Gastrocnemius medialis (tissue), 4 donors: ENCODE results near the gene PARP15. TPM values are rescaled to one million over a fixed set of nuclear protein-coding genes. Genes with fewer than 3 reads are reported as not detected.
A peak's percentile ranks its signal among the peaks of the same experiment; 100 is the strongest.
"Not testable (repeated sequence)": the region's sequence is repeated elsewhere in the genome, so short reads cannot be mapped to it uniquely, and the experiment has no call there.

Experiments
- ATAC-seq, 2 donors: fragments of 150-250 bp; one replicate each; pipeline ENCODE4 v1.9.1; 2016
- DNase-seq, 2 donors: peaks; one replicate each; pipeline ENCODE4 v3.0.0-alpha.2; 2019
- H3K27ac ChIP-seq, 4 donors: fragments of 200-600 bp; sonication (generic); 1 replicate in 1 of 4; 2 replicates in 3 of 4; pipeline ENCODE4 v1.5.1; 2016 to 2018; ENCODE audit warnings: mild to moderate bottlenecking in 2 of 4, moderate library complexity in 1 of 4
- H3K27me3 ChIP-seq, 3 donors: fragments of 200-600 bp; sonication (generic) in 2 of 3; 1 replicate in 1 of 3; 2 replicates in 2 of 3; pipeline versions ENCODE4 v1.5.1 to v1.6.0; 2016 to 2019; ENCODE audit warnings: mild to moderate bottlenecking in 1 of 3, moderate library complexity in 1 of 3
- H3K36me3 ChIP-seq, 2 donors: fragments of 200-600 bp; sonication (generic) in 1 of 2; one replicate each; pipeline ENCODE4 v1.5.1; 2017 to 2018
- H3K4me1 ChIP-seq, 2 donors: fragments of 200-600 bp; sonication (generic) in 1 of 2; one replicate each; pipeline ENCODE4 v1.5.1; 2016 to 2017; ENCODE audit warnings: mild to moderate bottlenecking in 2 of 2
- H3K4me3 ChIP-seq, 4 donors: fragments of 200-600 bp; sonication (generic) in 3 of 4; 1 replicate in 1 of 4; 2 replicates in 3 of 4; pipeline ENCODE4 v1.5.1; 2016 to 2019; ENCODE audit warnings: mild to moderate bottlenecking in 2 of 4
- H3K9me3 ChIP-seq, 3 donors: fragments of 200-600 bp; sonication (generic) in 2 of 3; 1 replicate in 1 of 3; 2 replicates in 2 of 3; pipeline ENCODE4 v1.5.1; 2016 to 2019
- POLR2A ChIP-seq, 2 donors: fragments of 450-650 bp; IDR thresholded peaks; one replicate each; pipeline ENCODE4 v1.6.1; 2017; ENCODE audit warnings: antibody characterized with exemption in 2 of 2, mild to moderate bottlenecking in 2 of 2, moderate library complexity in 2 of 2
- in situ Hi-C, 4 donors: fragments of 200-750 bp; cut with MboI; loops; one replicate each; pipeline versions ENCODE4 v1.15.0 to v1.8.0; 2017; ENCODE audit warnings: low sequenced_read_pairs in 4 of 4
- intact Hi-C: fragments of 100-400 bp; cut with DNase I; formaldehyde crosslinking; loops from one replicate; pipeline ENCODE4 v1.15.1; 2023; ENCODE audit warnings: low total_unique reads
- total RNA-seq, 4 donors: library from RNA; depleted of rRNA; stranded (reverse); fragments of >200 nt; gene quantifications; one replicate each; pipeline versions ENCODE4 v1.1.0 to v1.2.3, GENCODE V29; 2016
- TF ChIP-seq, protein P1 (sequence below), 5 experiments: fragments of 450-650 bp in 3 of 5; fragments of 200-600 bp in 2 of 5; sonication (generic) in 2 of 5; IDR thresholded peaks in 4 of 5; conservative IDR thresholded peaks in 1 of 5; 1 replicate in 4 of 5; 2 replicates in 1 of 5; pipeline ENCODE4 v1.5.1; 2016 to 2019; ENCODE audit warnings: antibody characterized with exemption in 5 of 5, mild to moderate bottlenecking in 3 of 5, moderate library complexity in 3 of 5

The PARP15 gene
- total RNA-seq, 4 donors from 2014 or later = 0.16 to 0.51 TPM; not detected in 2

GRCh38 chr3:122563717-122564025 lies 13.8 kb upstream of the PARP15 start:
- H3K4me1 ChIP-seq = peaks cover 19 to 30% of the 10 kb centered on the region in 2 donors
- no peak for DNase-seq
- peak overlapping the region; percentile 84 to 98 (median 90) for H3K27ac ChIP-seq
- in situ Hi-C loops = loop anchor here in 1 of 4 donors (25.0 kb wide), 1 partner anchor 124 kb away; the partner anchor contains the start of gene PARP14
- intact Hi-C loops = loop anchor here (1.0 to 10.0 kb wide), 4 partner anchors 49 to 171 kb away; partner anchors contain the start of gene KPNA1
- ATAC-seq = peak in 1 of 2 donors; percentile 25
- no peak for TF ChIP-seq POLR2A (IDR thresholded peaks at IDR 0.05)
- TF ChIP-seq, protein P1, sequence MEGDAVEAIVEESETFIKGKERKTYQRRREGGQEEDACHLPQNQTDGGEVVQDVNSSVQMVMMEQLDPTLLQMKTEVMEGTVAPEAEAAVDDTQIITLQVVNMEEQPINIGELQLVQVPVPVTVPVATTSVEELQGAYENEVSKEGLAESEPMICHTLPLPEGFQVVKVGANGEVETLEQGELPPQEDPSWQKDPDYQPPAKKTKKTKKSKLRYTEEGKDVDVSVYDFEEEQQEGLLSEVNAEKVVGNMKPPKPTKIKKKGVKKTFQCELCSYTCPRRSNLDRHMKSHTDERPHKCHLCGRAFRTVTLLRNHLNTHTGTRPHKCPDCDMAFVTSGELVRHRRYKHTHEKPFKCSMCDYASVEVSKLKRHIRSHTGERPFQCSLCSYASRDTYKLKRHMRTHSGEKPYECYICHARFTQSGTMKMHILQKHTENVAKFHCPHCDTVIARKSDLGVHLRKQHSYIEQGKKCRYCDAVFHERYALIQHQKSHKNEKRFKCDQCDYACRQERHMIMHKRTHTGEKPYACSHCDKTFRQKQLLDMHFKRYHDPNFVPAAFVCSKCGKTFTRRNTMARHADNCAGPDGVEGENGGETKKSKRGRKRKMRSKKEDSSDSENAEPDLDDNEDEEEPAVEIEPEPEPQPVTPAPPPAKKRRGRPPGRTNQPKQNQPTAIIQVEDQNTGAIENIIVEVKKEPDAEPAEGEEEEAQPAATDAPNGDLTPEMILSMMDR (IDR thresholded peaks at IDR 0.05 in 4 of 5, conservative IDR thresholded peaks at IDR 0.05 in 1 of 5) = no peak
- peaks cover 0 to 24% of the 10 kb centered on the region in 2 donors for H3K36me3 ChIP-seq
- no peaks in the 10 kb centered on the region for H3K27me3 ChIP-seq
- H3K4me3 ChIP-seq = peak overlapping the region; percentile 63 to 99 (median 94)
- H3K9me3 ChIP-seq = no peaks in the 10 kb centered on the region

GRCh38 chr3:122564155-122564912 lies 13.1 kb upstream of the PARP15 start, which contains the start of the genes DTX3L and PARP9:
Gene DTX3L, plus strand, starts transcription at chr3:122564338. Its CDS starts 89 bp downstream, at chr3:122564427.
Gene PARP9, minus strand, starts transcription at chr3:122564300. Its CDS starts 4,680 bp downstream, at chr3:122559620.
- Histone ChIP-seq H3K27ac (peak within 1 kb of the TSS; percentile 84 to 98 (median 90)), H3K36me3 (peaks cover 0 to 25% of the 10 kb centered on the region in 2 donors), H3K9me3 (no peaks in the 10 kb centered on the region), H3K27me3 (no peaks in the 10 kb centered on the region), H3K4me1 (peaks cover 19 to 30% of the 10 kb centered on the region in 2 donors), H3K4me3 (peak within 1 kb of the TSS; percentile 63 to 99 (median 94))
- in situ Hi-C loops (loop anchor here in 1 of 4 donors (25.0 kb wide), 1 partner anchor 123 kb away; the partner anchor contains the start of gene PARP14), intact Hi-C loops (loop anchor here (1.0 to 10.0 kb wide), 4 partner anchors 50 to 172 kb away; partner anchors contain the start of gene KPNA1)
- DNase-seq (peak; percentile 66 to 74), ATAC-seq (peak; percentile 91 to 94)
- TF ChIP-seq POLR2A (IDR thresholded peaks at IDR 0.05) = peak; percentile 45 to 46
- TF ChIP-seq, protein P1 (IDR thresholded peaks at IDR 0.05 in 4 of 5, conservative IDR thresholded peaks at IDR 0.05 in 1 of 5) = no peak

DNA sequence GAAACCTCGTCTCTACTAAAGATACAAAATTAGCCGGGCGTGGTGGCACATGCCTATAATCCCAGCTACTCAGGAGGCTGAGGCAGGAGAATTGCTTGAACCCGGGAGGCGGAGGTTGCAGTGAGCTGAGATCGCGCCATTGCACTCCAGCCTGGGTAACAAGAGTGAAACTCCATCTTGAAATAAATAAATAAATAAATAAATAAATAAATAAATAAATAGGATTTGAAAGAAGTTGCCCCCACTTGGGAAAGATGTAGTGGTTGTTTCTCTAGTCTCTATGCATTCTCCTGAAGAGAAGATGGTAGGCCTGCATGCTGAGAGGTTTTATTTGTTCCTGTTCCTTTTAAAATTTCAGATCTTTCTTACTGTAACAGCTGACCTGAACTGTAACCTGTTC lies 9.3 kb upstream of the PARP15 start:
- H3K9me3 ChIP-seq, ATAC-seq, DNase-seq, H3K4me3 ChIP-seq, H3K27ac ChIP-seq, H3K27me3 ChIP-seq: not testable (repeated sequence)
- peaks cover 12 to 18% of the 10 kb centered on the region in 2 donors for H3K4me1 ChIP-seq
- in situ Hi-C loops = loop anchor here in 1 of 4 donors (25.0 kb wide), 1 partner anchor 119 kb away; the partner anchor contains the start of gene PARP14
- intact Hi-C loops = loop anchor here (10.0 kb wide), 1 partner anchor 113 kb away; no protein-coding TSS in a partner anchor
- peaks cover 0 to 54% of the 10 kb centered on the region in 2 donors for H3K36me3 ChIP-seq

GRCh38 chr3:122568755-122569154 lies 8.7 kb upstream of the PARP15 start:
- DNase-seq = no peak
- Histone ChIP-seq H3K27me3 (no peaks in the 10 kb centered on the region), H3K27ac (no peak overlapping the region), H3K4me1 (peaks cover 6 to 15% of the 10 kb centered on the region in 2 donors), H3K36me3 (peaks cover 0 to 54% of the 10 kb centered on the region in 2 donors), H3K9me3 (no peaks in the 10 kb centered on the region), H3K4me3 (no peak overlapping the region)
- in situ Hi-C loops = loop anchor here in 1 of 4 donors (25.0 kb wide), 1 partner anchor 119 kb away; the partner anchor contains the start of gene PARP14
- TF ChIP-seq, protein P1 (IDR thresholded peaks at IDR 0.05 in 4 of 5, conservative IDR thresholded peaks at IDR 0.05 in 1 of 5) = no peak
- no peak for TF ChIP-seq POLR2A (IDR thresholded peaks at IDR 0.05)
- ATAC-seq = no peak
- intact Hi-C loops = loop anchor here (10.0 kb wide), 1 partner anchor 114 kb away; no protein-coding TSS in a partner anchor
